AG09309 (cell line): ENCODE measurements around the gene FAM219B.
A peak's percentile ranks its signal among the peaks of the same experiment; 100 is the strongest.
"Not testable (repeated sequence)": the region's sequence is repeated elsewhere in the genome, so short reads cannot be mapped to it uniquely, and the experiment has no call there.

Experiments
- DNase-seq: peaks from one replicate; pipeline ENCODE4 v3.0.0-alpha.2; 2010; ENCODE audit warnings: low read depth
- H3K4me3 ChIP-seq: 2 replicates; pipeline ENCODE4 v1.5.1; 2011; ENCODE audit warnings: mild to moderate bottlenecking, low read depth, low read length, moderate library complexity; ENCODE audit not compliant: control insufficient read depth
- CTCF ChIP-seq: IDR thresholded peaks from 2 replicates; pipeline ENCODE4 v1.5.1; 2011; ENCODE audit warnings: mild to moderate bottlenecking, low read depth, low read length, inconsistent platforms; ENCODE audit not compliant: insufficient read depth, control insufficient read depth; ENCODE audit errors: missing control alignments

The FAM219B gene

DNA sequence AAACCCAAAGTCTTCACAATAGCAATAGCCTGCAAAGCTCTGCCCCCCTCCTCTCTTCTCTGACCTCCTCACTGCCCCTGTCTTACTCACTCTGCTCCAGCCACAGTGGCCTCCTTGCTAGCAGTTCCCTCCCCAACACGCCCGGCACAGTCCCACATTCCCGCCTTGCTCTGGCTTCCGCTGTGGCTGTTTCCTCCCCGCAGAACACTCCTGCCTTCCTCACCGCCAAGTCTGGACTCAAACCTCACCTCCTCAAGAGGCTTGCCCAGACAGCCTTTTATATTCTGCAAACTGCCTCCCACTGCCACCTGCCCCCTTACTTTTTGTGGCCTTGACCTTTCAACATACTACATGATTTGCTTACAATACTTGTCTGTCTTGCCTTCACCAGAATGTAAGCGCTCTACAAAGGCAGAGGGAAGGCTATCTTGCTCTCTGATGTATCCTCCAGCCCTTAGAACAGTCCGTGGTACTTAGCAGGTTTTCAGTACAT, 17.2 kb downstream of the FAM219B start:
- H3K4me3 ChIP-seq, result peak overlapping the region; percentile 9
- TF ChIP-seq CTCF, result no peak
- DNase-seq, result no peak

GRCh38 chr15:74888716-74889115, 17.9 kb downstream of the FAM219B start:
- no peak overlapping the region for H3K4me3 ChIP-seq
- no peak for TF ChIP-seq CTCF

DNA sequence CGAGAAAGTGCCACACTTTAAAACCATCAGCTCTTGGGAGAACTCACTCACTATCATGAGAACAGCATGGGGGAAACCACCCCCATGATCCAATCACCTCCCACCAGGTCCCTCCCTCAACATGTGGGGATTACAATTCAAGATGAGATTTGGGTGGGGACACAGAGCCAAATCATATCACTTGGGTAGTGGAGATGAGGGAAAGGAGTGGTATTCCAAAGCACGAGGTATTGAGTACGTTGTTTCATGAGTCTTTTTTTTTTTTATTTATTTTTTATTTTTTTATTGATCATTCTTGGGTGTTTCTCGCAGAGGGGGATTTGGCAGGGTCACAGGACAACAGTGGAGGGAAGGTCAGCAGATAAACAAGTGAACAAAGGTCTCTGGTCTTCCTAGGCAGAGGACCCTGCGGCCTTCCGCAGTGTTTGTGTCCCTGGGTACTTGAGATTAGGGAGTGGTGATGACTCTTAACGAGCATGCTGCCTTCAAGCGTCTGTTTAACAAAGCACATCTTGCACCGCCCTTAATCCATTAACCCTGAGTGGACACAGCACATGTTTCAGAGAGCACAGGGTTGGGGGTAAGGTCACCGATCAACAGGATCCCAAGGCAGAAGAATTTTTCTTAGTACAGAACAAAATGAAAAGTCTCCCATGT, 19.0 kb downstream of the FAM219B start:
- not testable (repeated sequence) for H3K4me3 ChIP-seq, DNase-seq

More at GRCh38 chr15:74888716-74889115, 17.9 kb downstream of the FAM219B start:
- DNase-seq, result no peak

DNA sequence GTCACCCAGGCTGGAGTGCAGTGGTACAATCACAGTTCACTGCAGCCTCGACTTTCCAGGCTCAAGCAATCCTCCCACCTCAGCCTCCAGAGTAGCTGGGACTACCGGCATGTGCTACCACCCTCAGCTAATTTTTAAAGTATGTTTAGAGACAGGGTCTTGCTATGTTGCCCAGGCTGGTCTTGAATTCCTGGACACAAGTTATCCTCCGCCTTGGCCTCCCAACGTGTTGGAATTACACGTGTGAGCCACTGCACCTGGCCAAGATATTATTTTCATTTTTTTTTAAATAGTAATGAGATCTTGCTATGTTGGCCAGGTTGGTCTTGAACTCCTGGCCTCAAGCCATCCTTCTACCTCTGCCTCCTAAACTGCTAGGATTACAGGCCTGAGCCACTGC, 21.2 kb downstream of the FAM219B start:
- no peak overlapping the region for H3K4me3 ChIP-seq
- no peak for DNase-seq
- TF ChIP-seq CTCF, result no peak

- DNase-seq, result no peak
- H3K4me3 ChIP-seq, result no peak overlapping the region
- TF ChIP-seq CTCF, result no peak
Observed at GRCh38 chr15:74884428-74885223, 22.0 kb downstream of the FAM219B start.

DNA sequence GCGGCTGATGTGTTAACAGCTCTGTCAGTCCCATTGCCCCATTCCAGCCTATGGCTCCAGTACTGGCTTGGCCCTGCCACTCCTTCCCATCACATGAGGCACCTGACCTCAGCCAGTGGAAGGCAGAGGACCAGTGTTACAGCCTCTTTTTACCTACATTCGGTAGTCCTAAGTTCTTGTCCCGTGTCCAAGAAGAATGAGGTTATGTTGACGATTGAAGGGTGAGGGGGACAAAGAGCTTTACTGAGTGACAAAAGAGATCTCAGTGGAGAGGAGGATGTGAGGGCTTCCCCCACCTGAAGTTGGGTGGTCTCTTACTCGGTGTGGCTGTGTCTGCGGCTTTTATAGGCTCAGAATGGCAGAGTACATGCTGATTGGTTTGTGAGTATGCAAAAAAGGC, 24.1 kb downstream of the FAM219B start:
- no peak overlapping the region for H3K4me3 ChIP-seq
- no peak for DNase-seq
- no peak for TF ChIP-seq CTCF

DNA sequence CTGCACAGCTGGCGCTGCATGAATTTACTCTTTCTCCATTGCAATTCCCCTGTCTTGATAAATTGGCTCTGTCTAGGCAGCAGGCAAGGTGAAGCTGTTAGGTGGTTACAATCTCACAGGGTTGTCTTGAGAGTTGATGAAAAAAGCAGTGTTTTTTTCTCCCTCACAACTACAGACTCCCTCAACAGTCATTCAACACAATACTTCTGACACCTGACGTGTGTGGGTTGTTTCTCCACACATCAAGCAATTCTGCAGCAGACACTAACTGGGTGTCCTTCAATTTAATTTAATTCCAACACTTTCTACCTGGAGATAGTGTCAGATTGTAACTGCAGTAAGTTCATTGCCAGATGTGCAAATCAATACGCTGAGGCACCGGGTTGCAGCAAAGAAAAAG, 28.4 kb downstream of the FAM219B start:
- no peak overlapping the region for H3K4me3 ChIP-seq
- TF ChIP-seq CTCF, result no peak

More for the DNA sequence above, 28.4 kb downstream of the FAM219B start:
- DNase-seq, result no peak
